Kidney (tissue), 14 donors: Measurements from ENCODE around the gene LRRC45. TPM values are rescaled to one million over a fixed set of nuclear protein-coding genes. Genes with fewer than 3 reads are reported as not detected.

Experiments used
- DNase-seq, 5 donors: peaks; one replicate each; pipeline ENCODE4 v3.0.0-alpha.2; 2013 to 2020
- FAIRE-seq: peaks from 2 replicates; lab custom pipeline; 2012; peaks lifted over from hg19 to GRCh38; lab: Jason Lieb, UNC
- H3K27ac ChIP-seq, 2 donors: one replicate each; pipeline ENCODE4 v1.7.0; 2013; ENCODE audit warnings: low read depth in 2 of 2, low read length in 2 of 2, inconsistent platforms in 1 of 2
- H3K27me3 ChIP-seq: one replicate; pipeline ENCODE4 v1.7.1; 2013; ENCODE audit warnings: low read length, inconsistent platforms; ENCODE audit not compliant: control insufficient read depth, insufficient read depth
- H3K36me3 ChIP-seq, 3 donors: one replicate each; pipeline versions ENCODE4 v1.7.0 to v1.7.1; 2013; ENCODE audit warnings: low read length in 3 of 3, control low read depth in 1 of 3, inconsistent platforms in 1 of 3; ENCODE audit not compliant: insufficient read depth in 3 of 3, control insufficient read depth in 2 of 3
- H3K4me1 ChIP-seq, 3 donors: one replicate each; pipeline versions ENCODE4 v1.7.0 to v1.7.1; 2013; ENCODE audit warnings: low read length in 3 of 3, inconsistent platforms in 1 of 3, low read depth in 1 of 3; ENCODE audit not compliant: control insufficient read depth in 2 of 3, insufficient read depth in 2 of 3
- H3K4me3 ChIP-seq, 3 donors: one replicate each; pipeline versions ENCODE4 v1.7.0 to v1.8.1; 2013; ENCODE audit warnings: low read length in 3 of 3, control low read depth in 1 of 3, inconsistent platforms in 1 of 3
- H3K9ac ChIP-seq, 3 donors: one replicate each; pipeline versions ENCODE4 v1.7.0 to v1.7.1; 2013; ENCODE audit warnings: low read length in 3 of 3, control low read depth in 1 of 3, inconsistent platforms in 1 of 3
- H3K9me3 ChIP-seq, 3 donors: one replicate each; pipeline versions ENCODE4 v1.7.0 to v1.7.1; 2013; ENCODE audit warnings: low read length in 3 of 3, control low read depth in 1 of 3, inconsistent platforms in 1 of 3; ENCODE audit not compliant: control insufficient read depth in 2 of 3, insufficient read depth in 1 of 3
- intact Hi-C: fragments of 100-400 bp; cut with DNase I; formaldehyde crosslinking; loops from one replicate; pipeline ENCODE4 v1.11.1; 2022
- polyA plus RNA-seq: library from polyadenylated mRNA; stranded (reverse); fragments of 350-450 nt; fragmentation: Illumina TruSeq; extraction: RNeasy Lipid Tissue Mini Kit (QIAGEN cat#74804); gene quantifications from one replicate; pipeline ENCODE4 v1.2.3, GENCODE V29; 2014; ENCODE audit warnings: low read depth, low replicate concordance; ENCODE audit not compliant: insufficient read depth
- total RNA-seq: library from RNA; stranded (reverse); fragmentation: NEBNext Ultra II Directional; extraction: Animal tissue kit (Norgen Biotek cat#: 25700); gene quantifications from one replicate; pipeline ENCODE4 v1.2.1, GENCODE V29; 2021
- TF ChIP-seq, protein P1 (sequence below): IDR thresholded peaks from 3 replicates; pipeline ENCODE4 v1.5.1; 2012; ENCODE audit warnings: mild to moderate bottlenecking, moderate library complexity, borderline replicate concordance; ENCODE audit not compliant: insufficient read depth; ENCODE audit errors: extremely low read depth
- donor health status: control.
- donor health status: control.
- donor health status: control.
- donor health status: control.
- donor health status: control.
- donor health status: DM: yes; HTN: yes; CAD: no.
- donor health status: Normal renal cell carcinoma (clear cell type).

The LRRC45 gene
- total and polyA plus RNA-seq, 2 donors from 2014 or later = 9.9 TPM

DNA sequence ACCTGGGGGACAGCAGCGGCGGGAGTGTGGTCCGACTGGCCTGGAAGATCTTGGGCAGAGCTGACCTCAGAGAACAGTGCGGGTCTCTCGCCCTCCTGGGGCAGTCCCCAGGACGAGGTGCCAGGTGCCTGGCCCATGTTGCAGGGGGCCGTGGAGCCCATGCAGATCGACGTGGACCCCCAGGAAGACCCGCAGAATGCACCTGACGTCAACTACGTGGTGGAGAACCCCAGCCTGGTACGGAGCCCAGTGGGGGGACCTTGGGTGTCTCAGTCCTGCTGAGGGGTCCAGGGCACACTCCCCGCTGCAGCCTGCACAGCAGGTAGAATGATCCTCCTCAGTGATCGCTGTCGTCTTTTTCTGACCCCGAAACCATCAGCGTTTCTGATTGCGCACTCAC lies 30.0 kb downstream of the LRRC45 start:
- peak in 1 of 5 donors; percentile 72 for DNase-seq
- no peaks in the 10 kb centered on the region for H3K27me3 ChIP-seq

DNA sequence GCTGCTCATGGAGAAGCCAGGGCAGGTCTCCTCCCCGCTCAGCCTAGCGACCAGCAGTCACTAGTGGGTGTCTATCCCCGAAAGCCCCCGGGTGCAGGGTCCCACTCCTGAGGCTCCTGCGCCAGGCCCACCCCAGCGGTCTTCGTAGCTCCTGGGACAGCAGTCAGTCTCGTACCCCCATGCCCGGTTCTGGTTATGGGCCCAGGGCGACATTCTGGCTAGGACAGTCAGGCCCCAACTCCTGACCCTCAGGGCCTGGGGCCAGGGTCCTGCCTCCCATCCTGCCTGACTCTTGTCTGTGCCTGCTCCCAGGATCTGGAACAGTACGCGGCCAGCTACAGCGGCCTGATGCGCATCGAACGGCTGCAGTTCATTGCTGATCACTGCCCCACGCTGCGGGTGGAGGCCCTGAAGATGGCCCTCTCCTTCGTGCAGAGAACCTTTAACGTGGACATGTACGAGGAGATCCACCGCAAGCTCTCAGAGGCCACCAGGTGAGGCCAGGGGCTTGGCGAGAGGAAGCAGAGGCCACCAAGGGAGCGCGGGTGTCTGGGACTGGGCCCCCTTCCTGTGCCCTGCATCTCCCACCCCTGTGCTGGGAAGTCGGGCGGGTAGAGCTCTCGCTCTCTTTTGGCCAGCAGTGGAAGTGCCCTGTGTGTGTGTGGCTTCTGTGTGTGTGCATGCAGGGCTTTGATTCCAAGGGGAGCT lies 30.6 kb downstream of the LRRC45 start:
- no peak overlapping the region for H3K27ac ChIP-seq
- H3K4me1 ChIP-seq = peaks cover 0 to 32% (median 12%) of the 10 kb centered on the region in 3 donors
- peaks cover 0 to 10% (median 2%) of the 10 kb centered on the region in 3 donors for H3K36me3 ChIP-seq
- intact Hi-C loops = no loop called here
- no peaks in the 10 kb centered on the region for H3K27me3 ChIP-seq
- H3K9ac ChIP-seq = no peak overlapping the region
- H3K9me3 ChIP-seq = no peaks in the 10 kb centered on the region
- TF ChIP-seq, protein P1, sequence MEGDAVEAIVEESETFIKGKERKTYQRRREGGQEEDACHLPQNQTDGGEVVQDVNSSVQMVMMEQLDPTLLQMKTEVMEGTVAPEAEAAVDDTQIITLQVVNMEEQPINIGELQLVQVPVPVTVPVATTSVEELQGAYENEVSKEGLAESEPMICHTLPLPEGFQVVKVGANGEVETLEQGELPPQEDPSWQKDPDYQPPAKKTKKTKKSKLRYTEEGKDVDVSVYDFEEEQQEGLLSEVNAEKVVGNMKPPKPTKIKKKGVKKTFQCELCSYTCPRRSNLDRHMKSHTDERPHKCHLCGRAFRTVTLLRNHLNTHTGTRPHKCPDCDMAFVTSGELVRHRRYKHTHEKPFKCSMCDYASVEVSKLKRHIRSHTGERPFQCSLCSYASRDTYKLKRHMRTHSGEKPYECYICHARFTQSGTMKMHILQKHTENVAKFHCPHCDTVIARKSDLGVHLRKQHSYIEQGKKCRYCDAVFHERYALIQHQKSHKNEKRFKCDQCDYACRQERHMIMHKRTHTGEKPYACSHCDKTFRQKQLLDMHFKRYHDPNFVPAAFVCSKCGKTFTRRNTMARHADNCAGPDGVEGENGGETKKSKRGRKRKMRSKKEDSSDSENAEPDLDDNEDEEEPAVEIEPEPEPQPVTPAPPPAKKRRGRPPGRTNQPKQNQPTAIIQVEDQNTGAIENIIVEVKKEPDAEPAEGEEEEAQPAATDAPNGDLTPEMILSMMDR = no peak
- DNase-seq (peak in 1 of 5 donors; percentile 74), FAIRE-seq (no peak)
- no peak overlapping the region for H3K4me3 ChIP-seq

More for the DNA sequence above, 30.0 kb downstream of the LRRC45 start:
- Histone ChIP-seq H3K9ac (peak overlapping the region in 1 of 3 donors; percentile 69), H3K27ac (no peak overlapping the region), H3K4me1 (peaks cover 0 to 32% (median 12%) of the 10 kb centered on the region in 3 donors), H3K9me3 (no peaks in the 10 kb centered on the region), H3K4me3 (peak overlapping the region in 1 of 3 donors; percentile 80), H3K36me3 (peaks cover 0 to 9% (median 2%) of the 10 kb centered on the region in 3 donors)
- TF ChIP-seq, protein P1 = no peak
- intact Hi-C loops = no loop called here
- no peak for FAIRE-seq

DNA sequence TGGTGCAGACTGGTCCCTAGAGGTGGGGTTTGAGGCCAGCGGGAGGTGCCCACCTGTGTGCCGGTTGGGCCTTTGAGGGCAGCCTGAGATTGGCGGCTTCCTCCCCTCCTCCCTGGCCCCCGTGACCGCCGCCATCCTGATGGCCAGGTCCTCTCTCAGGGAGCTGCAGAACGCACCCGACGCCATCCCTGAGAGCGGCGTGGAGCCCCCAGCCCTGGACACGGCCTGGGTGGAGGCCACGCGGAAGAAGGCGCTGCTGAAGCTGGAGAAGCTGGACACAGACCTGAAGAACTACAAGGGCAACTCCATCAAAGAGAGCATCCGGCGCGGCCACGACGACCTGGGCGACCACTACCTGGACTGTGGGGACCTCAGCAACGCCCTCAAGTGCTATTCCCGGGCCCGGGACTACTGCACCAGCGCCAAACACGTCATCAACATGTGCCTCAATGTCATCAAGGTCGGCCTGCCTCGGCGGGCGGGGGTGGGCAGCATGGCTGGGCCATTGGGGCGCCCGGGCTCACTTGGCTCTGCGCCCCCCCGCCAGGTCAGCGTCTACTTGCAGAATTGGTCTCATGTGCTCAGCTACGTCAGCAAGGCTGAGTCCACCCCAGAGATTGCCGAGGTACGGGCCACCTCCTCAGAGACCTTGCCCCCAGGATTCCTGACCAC lies 31.4 kb downstream of the LRRC45 start:
- Histone ChIP-seq H3K36me3 (peaks cover 0 to 13% (median 2%) of the 10 kb centered on the region in 3 donors), H3K4me3 (no peak overlapping the region), H3K27ac (no peak overlapping the region), H3K27me3 (no peaks in the 10 kb centered on the region), H3K9ac (no peak overlapping the region), H3K9me3 (no peaks in the 10 kb centered on the region), H3K4me1 (peaks cover 0 to 32% (median 12%) of the 10 kb centered on the region in 3 donors)
- intact Hi-C loops = no loop called here
- peak in 1 of 5 donors; percentile 73 for DNase-seq
- no peak for FAIRE-seq
- TF ChIP-seq, protein P1 = no peak
